Fibroblast of peridontal ligament (primary cell): ENCODE results near the gene HOXA2.

ENCODE experiments used
- DNase-seq: peaks from one replicate; pipeline ENCODE4 v3.0.0-alpha.2; 2010; ENCODE audit errors: extremely low read depth

Gene HOXA2

DNA sequence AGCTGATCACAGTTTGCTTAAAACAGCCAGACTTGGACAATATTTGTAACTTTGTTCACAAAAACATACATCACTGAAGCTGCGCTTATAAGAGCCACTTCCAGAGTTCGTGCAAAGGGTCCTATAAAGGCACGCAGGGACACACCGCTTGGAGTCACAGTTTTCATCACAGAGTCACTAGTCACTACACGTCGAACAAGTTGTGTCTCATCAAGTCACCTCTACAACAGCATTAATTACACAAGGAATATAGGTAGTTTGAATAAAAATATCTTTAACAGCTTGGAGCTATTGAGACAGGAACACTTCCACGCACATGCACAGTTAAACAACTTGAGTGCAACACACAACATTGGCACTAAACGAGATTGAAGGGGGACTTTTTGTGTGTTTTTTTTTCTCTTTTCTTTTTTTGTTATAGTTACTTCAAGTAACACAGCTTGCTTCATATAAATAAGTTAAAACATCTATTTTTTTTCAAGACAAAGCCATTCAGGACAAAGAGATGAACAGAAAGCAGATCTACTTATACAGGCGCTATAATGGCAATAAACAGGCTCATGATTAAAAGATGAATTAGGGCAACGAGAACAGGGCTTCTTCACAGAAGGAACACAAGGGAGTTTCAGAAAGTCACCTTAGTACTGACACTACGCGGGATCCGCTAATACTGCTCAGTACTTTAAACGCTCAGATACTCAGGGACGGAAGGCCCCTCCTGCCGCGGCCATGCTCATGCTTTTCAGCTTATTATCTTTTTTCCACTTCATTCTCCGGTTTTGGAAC, 38.8 kb upstream of the HOXA2 start:
- DNase-seq, result no peak

DNA sequence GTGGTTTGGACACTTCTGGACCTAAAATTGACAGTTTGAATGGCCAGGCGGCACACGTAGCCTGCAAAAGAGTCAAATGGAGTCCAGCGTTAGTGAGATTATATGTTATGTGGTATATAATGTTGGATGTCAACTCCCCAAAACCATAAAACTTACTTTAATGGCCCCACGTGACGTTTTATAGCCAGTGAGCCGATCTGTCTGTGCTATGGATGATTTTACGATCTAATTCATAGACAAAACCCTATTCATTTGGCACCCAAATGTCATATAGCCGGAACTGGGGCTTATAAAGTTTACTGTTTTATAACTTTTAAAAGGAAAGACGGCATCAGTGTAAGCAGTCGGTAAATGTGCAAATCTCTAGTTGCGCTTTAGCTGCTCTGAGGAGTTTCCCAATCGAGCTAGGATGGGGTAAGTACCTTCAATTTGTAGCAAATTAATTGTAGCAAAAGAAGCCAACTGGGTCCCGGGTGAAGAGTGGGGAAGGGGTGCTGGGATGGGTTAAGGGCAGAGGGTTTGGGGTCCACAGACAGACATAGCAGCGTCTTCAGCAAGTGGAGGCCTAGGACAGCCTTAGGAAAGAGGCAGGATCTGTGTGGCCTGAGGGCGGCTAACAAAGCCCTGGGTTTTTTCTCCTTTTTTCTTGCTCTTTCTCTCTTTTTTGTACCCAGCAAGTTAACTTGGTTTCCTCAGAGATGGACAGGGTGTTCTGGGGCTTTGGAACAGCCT, 37.8 kb upstream of the HOXA2 start:
- no peak for DNase-seq

DNA sequence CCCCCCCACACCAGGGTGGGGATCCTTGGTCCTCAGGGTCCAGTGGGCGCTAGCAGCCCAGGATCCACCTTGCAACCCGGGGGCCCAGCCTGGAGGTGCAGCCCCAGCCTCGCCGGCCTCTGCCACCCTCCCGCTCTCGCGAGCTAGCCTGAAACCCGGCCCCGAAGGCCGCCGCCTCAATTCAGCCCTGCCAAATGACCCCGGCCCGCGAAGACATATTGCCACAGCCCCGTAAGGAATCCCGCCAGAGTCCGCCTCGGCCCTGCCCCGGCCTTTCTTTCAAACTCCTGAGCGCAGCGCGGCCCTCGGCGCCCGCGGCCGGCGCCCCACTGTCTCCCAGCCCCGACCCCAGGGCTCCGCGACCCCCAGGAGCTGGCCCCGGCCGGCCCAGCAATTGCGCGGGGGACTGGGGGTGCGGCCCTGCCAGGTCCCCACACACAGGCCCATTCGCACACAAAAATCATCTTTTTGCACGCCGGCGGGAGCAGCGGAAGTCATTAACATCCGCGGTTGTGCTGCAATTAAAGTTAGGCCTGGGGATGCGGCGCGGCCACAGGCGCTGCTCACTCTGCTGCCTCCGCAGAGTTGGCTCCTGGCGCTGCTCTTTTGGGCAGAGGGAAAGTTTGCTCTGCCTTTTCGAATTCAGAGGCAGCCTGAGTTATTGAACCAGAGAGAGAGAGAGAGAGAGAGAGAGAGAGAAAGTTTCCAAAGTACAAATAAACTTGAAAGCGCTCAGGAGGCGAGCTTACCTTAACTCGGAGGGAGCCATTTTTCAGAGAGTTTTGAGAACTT, 37.0 kb upstream of the HOXA2 start:
- no peak for DNase-seq

DNA sequence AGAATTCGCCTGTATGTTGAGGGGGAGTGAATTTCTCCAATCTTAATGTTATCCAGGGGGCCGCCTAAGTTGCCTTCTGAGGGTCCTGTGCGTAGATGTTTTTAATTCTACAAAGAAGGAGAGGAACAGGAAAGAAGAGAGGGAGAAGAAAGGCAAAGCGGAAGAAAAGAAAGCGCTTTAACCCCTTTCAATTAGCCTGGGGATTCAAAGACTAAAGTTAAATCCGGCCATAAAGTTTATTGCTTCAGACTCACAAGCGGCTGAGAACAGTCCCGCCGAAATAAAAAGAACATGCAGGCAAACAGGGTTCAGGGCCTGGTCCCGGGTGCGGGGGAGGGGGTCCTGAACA, 36.5 kb upstream of the HOXA2 start:
- DNase-seq, result no peak

DNA sequence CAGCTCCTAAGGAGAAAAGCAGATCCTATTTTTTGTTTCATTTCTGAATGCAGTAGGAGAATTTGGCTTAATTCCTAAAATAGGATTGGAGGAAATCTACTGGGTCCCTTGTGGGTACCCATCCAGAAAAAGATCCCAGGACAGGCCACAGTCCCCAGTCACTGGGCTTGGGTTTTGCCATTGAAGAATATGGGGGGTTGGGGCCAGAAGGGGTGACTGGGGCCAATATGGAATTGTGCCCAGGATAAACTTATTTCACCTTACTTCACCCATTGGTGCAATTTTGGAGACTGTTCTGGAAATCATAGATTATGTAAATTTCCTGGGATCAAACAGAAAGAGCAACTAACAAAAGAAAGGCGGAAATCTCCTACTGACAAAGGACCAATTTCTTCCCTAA, 36.0 kb upstream of the HOXA2 start:
- DNase-seq, result no peak

DNA sequence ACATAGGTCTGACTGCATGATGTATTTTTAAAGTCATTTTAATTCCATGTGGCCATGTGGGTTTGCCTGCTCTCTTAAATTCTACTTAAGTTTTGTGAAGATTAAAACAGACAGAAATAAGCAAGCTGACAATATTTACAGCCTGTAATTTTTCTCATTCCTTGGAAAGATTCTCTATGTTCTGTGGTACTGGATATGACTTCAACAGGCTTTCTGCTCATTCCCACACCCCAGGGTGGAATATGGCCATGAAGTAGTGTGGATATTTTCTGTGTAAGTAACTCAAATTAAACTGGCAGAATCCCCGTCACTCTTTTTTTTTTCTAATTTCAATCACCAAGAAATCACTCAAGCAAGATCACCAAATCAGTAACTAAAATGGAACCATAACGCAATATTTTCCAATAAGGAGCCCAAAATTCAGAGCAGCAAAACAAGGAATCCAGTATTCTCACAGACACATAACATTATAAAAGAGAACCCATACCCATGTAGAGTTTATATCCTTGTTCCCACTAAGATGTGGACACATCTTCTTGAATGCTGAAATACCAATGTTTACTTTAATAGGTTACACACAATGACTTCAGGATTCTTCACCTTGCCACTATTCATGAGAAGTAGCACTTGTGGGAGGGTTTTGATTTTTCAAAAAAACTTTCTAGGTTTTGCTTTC, 35.3 kb upstream of the HOXA2 start:
- no peak for DNase-seq

DNA sequence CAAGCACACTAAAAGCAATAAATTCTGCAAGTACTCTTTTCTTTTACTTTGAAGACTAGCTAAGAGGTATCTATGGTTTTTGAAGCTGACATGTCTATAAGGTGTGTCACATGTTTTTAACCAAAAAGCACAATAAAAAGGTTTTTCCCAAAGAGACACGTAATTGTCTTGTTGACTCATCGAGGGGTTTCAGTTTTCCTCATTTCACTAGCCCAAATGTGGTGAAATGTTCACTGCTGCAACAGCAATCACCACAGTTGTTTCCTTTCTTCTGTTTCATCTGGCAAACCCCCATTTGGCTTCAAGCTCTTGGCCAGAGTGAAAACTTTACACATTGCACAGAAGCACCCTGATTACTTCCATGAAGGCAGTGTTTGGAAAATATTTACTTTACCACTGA, 31.9 kb upstream of the HOXA2 start:
- peak; percentile 5 for DNase-seq

DNA sequence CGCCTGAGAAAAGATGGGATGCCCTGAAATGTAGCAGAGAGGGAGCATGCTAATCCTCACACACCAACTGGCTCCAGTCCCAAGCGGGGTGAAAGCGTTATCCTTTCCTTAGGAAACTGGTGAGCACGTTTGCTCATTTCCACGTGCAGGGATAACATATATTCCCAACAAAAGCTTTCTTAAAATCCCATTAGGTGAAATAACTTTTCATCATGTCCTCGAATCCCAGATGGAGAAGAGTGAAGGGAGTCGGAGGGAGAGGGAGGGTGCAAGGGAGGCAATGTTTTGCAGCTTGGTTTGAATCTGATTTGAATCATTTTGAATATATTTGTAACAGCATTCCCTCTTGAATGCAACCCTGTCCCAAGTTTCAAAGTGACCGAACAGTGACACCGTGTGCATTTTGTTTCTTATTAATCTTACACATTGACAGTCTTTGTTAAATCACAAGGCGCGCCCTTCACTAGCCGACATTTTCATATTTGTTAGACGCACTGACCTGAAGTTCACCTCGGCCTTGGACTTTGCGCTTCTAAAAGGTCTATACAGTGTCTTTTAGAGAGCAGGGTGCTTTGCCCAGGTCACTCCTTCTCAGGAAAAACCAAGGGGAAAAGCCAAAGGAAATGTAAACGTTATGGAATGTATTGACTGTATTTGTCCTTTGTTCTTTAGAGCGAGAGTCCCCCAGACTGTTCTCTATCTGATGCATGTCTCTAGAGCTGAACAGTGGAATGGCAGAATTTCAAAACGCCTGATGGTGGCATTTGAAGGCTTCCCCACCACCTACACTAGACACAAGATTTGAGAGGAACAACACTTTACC, 31.1 kb upstream of the HOXA2 start:
- DNase-seq, result no peak

DNA sequence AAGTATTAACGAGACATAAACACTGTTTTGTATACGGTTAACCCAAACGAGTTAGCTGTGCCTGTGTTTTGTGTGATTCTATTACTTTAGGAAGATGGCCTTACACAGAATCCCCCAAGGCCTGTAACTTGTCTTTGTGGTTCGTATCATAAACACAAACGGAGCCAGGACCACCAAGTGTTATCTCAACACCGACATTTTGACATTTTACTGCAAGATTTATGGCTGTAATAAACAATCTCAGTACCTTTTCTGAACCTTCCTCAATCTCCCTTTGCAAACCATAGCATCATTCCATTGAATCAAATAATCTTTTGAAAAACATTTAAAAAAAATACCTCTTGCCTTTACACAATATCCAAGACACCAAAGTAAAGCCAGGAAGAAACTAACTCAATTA, 30.5 kb upstream of the HOXA2 start:
- DNase-seq, result no peak

DNA sequence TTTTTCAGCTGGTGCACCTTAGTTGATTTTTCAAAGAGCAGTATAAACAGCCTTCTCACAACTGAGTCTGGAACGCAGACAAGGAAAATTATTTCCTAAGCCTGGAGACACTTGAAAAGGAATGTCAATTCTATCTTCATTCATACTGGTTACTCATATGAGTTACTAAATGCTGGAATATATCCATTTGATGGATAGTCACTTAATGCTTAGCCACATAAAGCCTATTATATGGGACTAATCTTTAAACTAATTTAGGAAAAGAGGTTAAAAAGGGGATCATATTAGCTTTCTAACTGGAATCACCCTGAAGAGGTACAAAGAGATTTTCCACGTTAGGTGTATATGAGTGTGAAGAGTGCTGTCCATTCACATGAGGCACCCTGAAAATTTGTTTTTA, 29.7 kb upstream of the HOXA2 start:
- DNase-seq, result no peak

DNA sequence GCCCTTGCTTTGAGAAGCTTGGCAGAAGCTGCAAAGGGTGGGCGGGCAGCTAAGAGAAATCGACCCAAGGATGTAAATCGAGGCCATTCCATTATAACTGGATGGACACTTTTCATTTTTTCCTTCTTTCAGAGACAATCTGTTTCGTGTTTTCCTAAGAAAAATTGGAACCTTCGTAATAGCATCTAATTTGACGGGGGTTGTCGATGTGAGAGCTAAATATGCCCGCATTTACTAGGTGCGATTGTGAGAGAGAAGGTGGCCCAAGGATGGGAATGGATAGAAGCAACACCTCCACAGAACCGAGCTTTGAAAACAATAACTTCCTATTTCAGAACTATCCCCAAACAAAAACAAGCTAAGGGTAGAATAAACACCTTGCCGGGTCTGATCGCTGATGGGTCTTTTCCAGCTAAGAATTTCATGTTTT, 28.9 kb upstream of the HOXA2 start:
- no peak for DNase-seq

DNA sequence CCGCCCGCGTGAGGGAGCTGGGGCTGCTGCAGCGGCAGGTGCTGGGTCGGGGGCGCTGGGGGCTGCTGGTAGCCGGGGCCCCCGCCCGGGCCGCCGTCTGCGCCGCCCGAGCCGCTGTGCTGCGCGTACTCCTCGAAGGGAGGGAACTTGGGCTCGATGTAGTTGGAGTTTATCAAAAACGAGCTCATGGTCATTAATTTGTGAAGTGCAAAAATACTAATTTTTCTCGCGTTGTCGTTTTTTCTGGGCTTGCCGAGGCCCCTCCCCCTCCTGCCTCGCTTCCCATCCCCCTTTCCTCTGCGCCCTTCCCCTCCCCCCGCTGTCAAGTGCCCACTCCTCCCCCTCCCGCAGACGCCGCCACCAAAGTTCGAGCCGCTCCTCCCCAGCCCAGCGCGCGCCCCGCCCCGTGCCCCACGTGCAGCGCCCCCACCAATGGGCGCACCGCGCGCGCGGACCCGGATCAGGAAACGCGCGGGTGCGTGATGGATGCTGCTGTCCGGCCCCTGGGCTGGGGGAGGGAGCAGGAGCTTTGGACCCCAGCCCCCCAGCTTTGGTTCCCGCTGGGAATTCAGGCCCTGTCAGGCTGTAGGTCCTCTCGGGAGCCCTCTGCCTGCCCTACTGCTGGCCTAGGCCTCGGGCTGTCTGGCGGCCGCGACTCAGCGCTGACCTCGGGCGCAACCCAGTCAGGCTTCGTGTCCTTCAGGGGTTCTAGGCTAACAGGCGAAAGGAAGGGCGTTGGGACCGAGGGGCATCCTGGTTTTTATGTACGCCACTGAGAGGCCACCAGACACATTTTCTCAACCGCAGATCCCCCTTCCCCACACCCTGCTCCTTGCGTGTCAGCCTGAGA, 28.3 kb upstream of the HOXA2 start, which contains the start of gene HOXA4:
HOXA4 (minus strand) TSS at position 218 of the 850 bp plus-strand sequence; CDS start at position 194, 24 bp downstream.
- no peak for DNase-seq

DNA sequence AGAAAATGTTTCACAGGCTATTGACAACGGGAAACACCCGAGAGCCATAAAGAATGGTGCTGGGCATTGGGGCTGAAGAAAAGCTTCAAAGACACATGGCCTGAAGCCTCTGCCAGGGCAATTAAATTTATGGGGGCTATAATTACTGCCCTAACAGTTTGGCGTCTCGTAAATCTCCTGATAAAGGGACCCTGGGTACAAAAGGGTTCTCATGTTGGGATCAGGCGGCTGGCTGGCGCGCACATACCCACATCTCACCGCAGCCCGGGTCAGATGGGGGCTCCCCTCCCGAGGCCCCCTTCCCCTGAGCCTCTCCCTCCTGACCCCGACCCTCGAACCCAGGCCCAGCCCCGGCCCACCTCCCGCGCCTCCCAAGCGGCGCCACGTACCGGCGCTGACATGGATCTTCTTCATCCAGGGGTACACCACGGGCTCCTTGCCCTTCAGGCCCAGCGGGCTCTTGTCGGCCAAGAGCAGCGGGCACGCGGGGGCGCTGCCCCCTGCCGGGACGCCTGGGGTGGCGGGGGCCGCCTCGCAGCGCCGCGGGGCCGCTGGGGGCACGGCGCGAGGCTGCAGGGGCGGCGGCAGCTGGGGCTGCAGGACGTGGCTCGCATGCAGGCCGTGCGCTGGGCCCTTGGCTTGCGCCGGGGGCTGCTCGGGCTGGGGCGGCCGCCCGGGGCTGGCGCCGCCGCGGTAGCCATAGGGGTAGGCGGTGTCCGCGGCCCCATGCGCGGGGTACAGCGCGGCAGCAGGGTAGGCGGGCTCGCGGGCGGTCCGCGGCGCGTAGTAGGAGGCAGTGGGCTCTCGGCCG, 27.5 kb upstream of the HOXA2 start:
- no peak for DNase-seq

DNA sequence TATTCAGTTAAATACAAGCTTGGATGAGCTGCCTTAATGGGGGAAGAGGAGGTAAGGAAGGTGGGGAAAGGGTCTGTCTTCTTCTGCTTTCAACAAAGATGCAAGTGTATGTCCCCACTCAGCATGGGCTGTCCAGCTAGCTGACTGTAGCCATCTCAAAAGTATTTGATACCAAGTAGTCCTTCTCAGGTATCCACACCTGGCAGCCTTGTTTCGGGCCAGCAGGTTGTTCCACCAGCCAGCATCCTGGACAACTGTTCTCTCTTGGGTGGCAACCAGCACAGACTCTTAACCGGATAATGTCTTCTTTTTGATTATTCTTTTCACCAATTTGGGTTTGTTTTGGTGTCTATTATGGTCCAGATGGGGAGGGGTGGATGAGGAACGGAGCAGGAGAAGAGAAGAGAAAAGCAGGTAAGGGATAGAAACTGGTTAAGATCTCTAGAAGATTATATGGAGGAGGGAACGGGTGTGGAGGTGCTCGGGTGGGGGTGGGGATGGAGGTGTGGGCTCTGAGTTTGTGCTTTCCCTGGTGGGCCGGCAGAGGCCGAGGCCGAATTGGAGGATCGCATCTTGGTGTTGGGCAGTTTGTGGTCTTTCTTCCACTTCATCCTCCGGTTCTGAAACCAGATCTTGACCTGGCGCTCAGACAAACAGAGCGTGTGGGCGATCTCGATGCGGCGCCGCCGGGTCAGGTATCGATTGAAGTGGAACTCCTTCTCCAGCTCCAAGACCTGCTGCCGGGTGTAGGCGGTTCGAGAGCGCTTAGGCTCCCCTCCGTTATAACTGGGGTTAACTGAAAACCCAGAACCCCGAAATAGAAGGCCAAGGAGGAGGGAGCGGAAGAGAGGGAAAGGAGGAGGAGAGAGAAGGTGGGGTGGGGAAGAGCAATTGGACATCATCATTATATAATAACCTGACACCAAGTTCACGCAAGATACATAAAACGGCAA, 26.6 kb upstream of the HOXA2 start:
- no peak for DNase-seq

DNA sequence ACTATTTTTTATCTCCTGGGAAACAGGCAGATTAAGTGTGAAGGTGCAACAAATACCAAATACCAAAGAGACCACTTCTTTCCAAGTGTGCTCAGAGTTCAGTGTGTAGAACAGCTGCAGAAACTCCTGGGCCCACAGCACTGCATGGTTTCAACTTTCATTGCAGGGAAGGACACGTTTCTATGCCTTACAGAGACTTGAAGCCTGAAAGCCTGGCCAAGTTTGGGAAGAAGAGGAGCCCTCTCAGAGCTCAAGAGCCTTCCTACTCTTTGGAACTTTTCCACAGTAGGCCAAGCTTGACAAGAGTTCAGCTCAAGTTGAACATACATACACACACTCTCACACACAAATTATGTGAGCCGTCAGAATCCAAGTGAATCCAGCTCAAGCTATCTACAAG, 25.6 kb upstream of the HOXA2 start:
- no peak for DNase-seq

DNA sequence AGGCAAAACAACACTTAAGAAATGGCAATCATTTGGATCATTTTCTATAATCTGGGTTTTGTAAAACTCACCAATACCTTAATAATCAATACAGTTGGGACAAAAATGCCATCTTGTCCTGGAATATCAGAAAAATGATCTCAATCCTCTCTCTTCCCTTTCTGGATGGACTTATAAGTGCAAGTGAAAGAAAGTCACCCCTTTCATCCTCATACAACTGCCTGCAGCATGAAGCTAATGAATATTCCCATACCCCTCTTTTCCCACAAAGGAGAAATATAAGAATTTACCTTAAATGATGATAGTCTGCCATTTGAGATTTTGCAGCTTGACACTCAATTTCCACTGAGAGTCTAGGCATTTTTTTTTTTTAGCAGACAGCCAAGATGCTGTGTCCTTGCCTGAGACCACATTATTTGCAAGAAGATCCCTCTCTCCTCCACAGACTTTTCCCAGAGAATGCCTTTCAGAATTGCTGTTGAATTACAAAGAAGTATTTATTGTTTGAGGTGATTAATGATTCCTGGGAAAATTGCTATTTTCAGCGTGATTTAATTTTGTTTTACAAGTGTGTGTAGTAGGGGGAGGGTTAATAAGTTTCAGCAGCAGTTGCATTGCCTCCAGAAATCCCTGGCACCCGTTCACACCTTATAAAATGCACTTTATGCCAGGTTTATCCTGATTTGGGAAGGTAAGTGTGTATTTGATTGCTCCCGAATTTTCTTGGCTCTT, 24.3 kb upstream of the HOXA2 start:
- no peak for DNase-seq

DNA sequence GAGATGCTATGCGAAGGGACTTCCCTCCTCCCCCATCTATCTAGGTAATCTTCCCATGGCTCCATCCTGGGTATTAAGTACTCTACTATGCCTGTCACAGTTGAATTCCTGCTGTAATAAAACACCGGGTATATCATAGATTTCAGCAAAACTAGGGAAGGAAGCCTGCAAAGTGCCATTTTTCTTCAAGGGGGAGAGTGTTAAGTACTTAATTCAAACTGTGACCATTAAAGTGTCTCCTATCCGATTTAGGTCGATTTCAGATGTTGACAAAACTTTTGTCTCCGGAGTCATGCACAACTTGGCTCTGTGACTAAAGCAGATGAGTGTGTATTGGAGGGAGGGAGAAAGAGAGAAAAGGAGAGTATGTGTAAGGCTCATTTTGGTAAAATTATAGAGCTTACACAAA, 23.5 kb upstream of the HOXA2 start:
- no peak for DNase-seq
